GM12878 (cell line): ENCODE data around the gene MIS12. TPM values are rescaled to one million over a fixed set of nuclear protein-coding genes. Genes with fewer than 3 reads are reported as not detected.

Experiments used
- ATAC-seq: fragments of 200-7000 bp; cut with Tn5 transposase; 3 replicates; pipeline ENCODE4 v1.9.1; 2020; ENCODE audit warnings: mild to moderate bottlenecking, moderate library complexity
- BruUV-seq: library from RNA; stranded (reverse); fragments of 400-500 nt; replicated peaks from 2 replicates; lab custom pipeline; 2021; lab: Mats Ljungman, UMichigan
- CTCF ChIA-PET: fragments of 300-600 bp; sonication (Branson Sonifier 250); formaldehyde crosslinking; extraction: SDS; loops from one replicate; lab custom pipeline; 2021; ENCODE audit warnings: inconsistent platforms; lab: Yijun Ruan, JAX
- POLR2A ChIA-PET: fragments of 350-600 bp; formaldehyde crosslinking; extraction: SDS; loops from one replicate; lab custom pipeline; 2021; ENCODE audit warnings: inconsistent platforms; lab: Charles Lee
- RAD21 ChIA-PET: fragments of 300-600 bp; sonication (Branson Sonifier 250); formaldehyde crosslinking; loops from one replicate; lab custom pipeline; 2023; ENCODE audit warnings: antibody characterized with exemption; ENCODE audit not compliant: unreplicated experiment; lab: Charles Lee
- SMC1A ChIA-PET: fragments of 300-600 bp; sonication (Branson Sonifier 250); formaldehyde crosslinking; loops from one replicate; lab custom pipeline; 2023; ENCODE audit not compliant: unreplicated experiment, uncharacterized antibody; lab: Charles Lee
- DNase-seq: peaks from one replicate; pipeline ENCODE4 v3.0.0-alpha.2; 2011; ENCODE audit warnings: low read depth, low spot score
- FAIRE-seq: peaks from 3 replicates; lab custom pipeline; 2011; peaks lifted over from hg19 to GRCh38; lab: Jason Lieb, UNC
- H2AFZ ChIP-seq: 2 replicates; pipeline ENCODE4 v1.6.0; 2011; ENCODE audit warnings: low read depth, low read length, control low read depth; ENCODE audit not compliant: control insufficient read depth
- H3K27ac ChIP-seq: 2 replicates; pipeline ENCODE4 v1.5.1; 2011; ENCODE audit warnings: control low read depth; ENCODE audit not compliant: control insufficient read depth, insufficient read depth
- H3K27me3 ChIP-seq, 2 experiments: replicated peaks in 1 of 2; 2 replicates each; pipeline versions ENCODE4 v1.6.0 to v1.6.1; 2011; ENCODE audit warnings: low read length in 1 of 2; ENCODE audit not compliant: control insufficient read depth in 2 of 2, insufficient read depth in 2 of 2
- H3K36me3 ChIP-seq, 2 experiments: 2 replicates each; pipeline ENCODE4 v1.5.1; 2011; ENCODE audit warnings: low read length in 1 of 2; ENCODE audit not compliant: control insufficient read depth in 2 of 2, insufficient read depth in 2 of 2
- H3K4me1 ChIP-seq: 2 replicates; pipeline ENCODE4 v1.6.1; 2011; ENCODE audit warnings: mild to moderate bottlenecking, low read length, moderate library complexity, mixed read lengths; ENCODE audit not compliant: control insufficient read depth, insufficient read depth
- H3K4me2 ChIP-seq: 2 replicates; pipeline ENCODE4 v1.6.0; 2011; ENCODE audit warnings: control low read depth; ENCODE audit not compliant: control insufficient read depth, insufficient read depth
- H3K4me3 ChIP-seq: fragments of 200-600 bp; sonication (generic); 2 replicates; pipeline ENCODE4 v1.5.1; 2016
- H3K79me2 ChIP-seq: 2 replicates; pipeline ENCODE4 v1.6.0; 2011; ENCODE audit warnings: low read length; ENCODE audit not compliant: control insufficient read depth, insufficient read depth
- H3K9ac ChIP-seq: 2 replicates; pipeline ENCODE4 v1.8.0; 2011; ENCODE audit warnings: low read length, control low read depth, mixed read lengths; ENCODE audit not compliant: control insufficient read depth, insufficient read depth
- H3K9me3 ChIP-seq: replicated peaks from 3 replicates; pipeline ENCODE4 v1.5.1; 2011; ENCODE audit warnings: mild to moderate bottlenecking, low read length; ENCODE audit not compliant: control insufficient read depth, insufficient read depth
- H4K20me1 ChIP-seq: 2 replicates; pipeline ENCODE4 v1.6.0; 2011; ENCODE audit not compliant: control insufficient read depth, insufficient read depth
- ATF7 ChIP-seq: fragments of 450-650 bp; IDR thresholded peaks from 2 replicates; pipeline ENCODE4 v1.6.1; 2016; ENCODE audit warnings: low read depth, mild to moderate bottlenecking
- BHLHE40 ChIP-seq, 2 experiments: fragments of 450-650 bp in 1 of 2; IDR thresholded peaks; 2 replicates each; pipeline ENCODE4 v1.6.1; 2011 to 2017; ENCODE audit warnings: low read depth in 2 of 2, borderline replicate concordance in 1 of 2, improper control_type of control experiment in 1 of 2, low read length in 1 of 2, mild to moderate bottlenecking in 1 of 2
- CBX3 ChIP-seq: fragments of 200-600 bp; sonication (generic); IDR thresholded peaks from 2 replicates; pipeline ENCODE4 v1.6.1; 2016; ENCODE audit warnings: low read depth, borderline replicate concordance
- CREB1 ChIP-seq: IDR thresholded peaks from 2 replicates; pipeline ENCODE4 v1.6.1; 2012; ENCODE audit warnings: low read depth, mild to moderate bottlenecking, inconsistent platforms
- DPF2 ChIP-seq: fragments of 450-650 bp; IDR thresholded peaks from 2 replicates; pipeline ENCODE4 v1.6.1; 2017; ENCODE audit warnings: mild to moderate bottlenecking
- GATAD2B ChIP-seq: fragments of 450-650 bp; conservative IDR thresholded peaks from 2 replicates; pipeline ENCODE4 v1.6.1; 2017; ENCODE audit warnings: low read depth, mild to moderate bottlenecking, moderate library complexity
- HCFC1 ChIP-seq: fragments of 150-350 bp; IDR thresholded peaks from 2 replicates; pipeline ENCODE4 v1.6.1; 2014; ENCODE audit warnings: low read length
- HDAC6 ChIP-seq: fragments of 200-600 bp; sonication (generic); IDR thresholded peaks from one replicate; pipeline ENCODE4 v1.8.0; 2017; ENCODE audit warnings: antibody characterized with exemption; ENCODE audit not compliant: unreplicated experiment
- KAT2A ChIP-seq: conservative IDR thresholded peaks from 2 replicates; pipeline ENCODE4 v1.6.1; 2011; ENCODE audit warnings: low read depth, low read length; ENCODE audit not compliant: control insufficient read depth
- NBN ChIP-seq: fragments of 450-650 bp; IDR thresholded peaks from 2 replicates; pipeline ENCODE4 v1.6.1; 2016
- NRF1 ChIP-seq: conservative IDR thresholded peaks from 2 replicates; pipeline ENCODE4 v1.6.1; 2011; ENCODE audit warnings: mild to moderate bottlenecking, low read depth, low read length, improper control_type of control experiment
- POLR2AphosphoS2 ChIP-seq: IDR thresholded peaks from 2 replicates; pipeline ENCODE4 v1.6.1; 2011; ENCODE audit warnings: low read depth, mild to moderate bottlenecking, low read length, improper control_type of control experiment, moderate library complexity
- RAD21 ChIP-seq: IDR thresholded peaks from 2 replicates; pipeline ENCODE4 v1.6.1; 2011; ENCODE audit warnings: mild to moderate bottlenecking, low read depth, low read length, moderate library complexity; ENCODE audit not compliant: insufficient read depth
- RAD51 ChIP-seq: fragments of 450-650 bp; IDR thresholded peaks from 2 replicates; pipeline ENCODE4 v1.6.1; 2016; ENCODE audit warnings: moderate library complexity, mild to moderate bottlenecking, inconsistent platforms
- RUNX3 ChIP-seq: IDR thresholded peaks from 2 replicates; pipeline ENCODE4 v1.6.1; 2012; ENCODE audit warnings: low read length, inconsistent platforms
- SMARCA5 ChIP-seq: fragments of 450-650 bp; IDR thresholded peaks from 2 replicates; pipeline ENCODE4 v1.6.1; 2017; ENCODE audit warnings: mild to moderate bottlenecking
- STAT3 ChIP-seq: IDR thresholded peaks from 2 replicates; pipeline ENCODE4 v1.6.1; 2011; ENCODE audit warnings: low read depth, low read length, improper control_type of control experiment
- SUZ12 ChIP-seq: fragments of 200-600 bp; sonication (generic); IDR thresholded peaks from one replicate; pipeline ENCODE4 v1.6.1; 2018; ENCODE audit warnings: antibody characterized with exemption, mild to moderate bottlenecking; ENCODE audit not compliant: unreplicated experiment
- WGBS: methylation state at CpG from one replicate; pipeline ENCODE4 v1.1.6; 2016; ENCODE audit warnings: low lambda C conversion rate; ENCODE audit not compliant: insufficient replicate concordance, insufficient coverage; ENCODE audit errors: missing lambda C conversion rate; 5-methylcytosine and 5-hydroxymethylcytosine counted together
- in situ Hi-C: fragments of 300-500 bp; cut with MboI; formaldehyde crosslinking; loops from 9 replicates; pipeline ENCODE4 v1.14.3; 2018; ENCODE audit warnings: mixed read lengths
- intact Hi-C: fragments of 100-400 bp; cut with micrococcal nuclease; formaldehyde crosslinking; loops from one replicate; pipeline ENCODE4 v1.14.2; 2022; ENCODE audit not compliant: unreplicated experiment
- polyA plus RNA-seq, 11 experiments: library from polyadenylated mRNA; depleted of rRNA in 4 of 11; unstranded in 6 of 11; stranded (reverse) in 5 of 11; fragments of >200 nt; fragmentation: Nextera tagmentation in 4 of 11; fragmentation: Illumina TruSeq in 1 of 11; extraction: Ambion mirVana in 4 of 11; extraction: Trizol in 1 of 11; gene quantifications; 1 replicate in 1 of 11; 2 replicates in 10 of 11; pipeline versions ENCODE4 v1.2.1 to v1.2.3, GENCODE V29; 2011 to 2016; ENCODE audit warnings: inconsistent platforms in 2 of 11, missing spikeins in 2 of 11, low read depth in 1 of 11
- total RNA-seq, 4 experiments: library from RNA; depleted of rRNA in 3 of 4; stranded (reverse); fragments of >200 nt in 3 of 4; fragmentation: Illumina TruSeq in 1 of 4; extraction: Trizol in 1 of 4; gene quantifications; 2 replicates each; pipeline versions ENCODE4 v1.2.1 to v1.2.3, GENCODE V29; 2013 to 2021

MIS12 gene
- total and polyA plus RNA-seq, 10 of the 15 experiments (the other 5 are each of a cell fraction or from before 2014, with no cell fraction given) = 19.8 to 34.2 (median 25.0) TPM

- ChIA-PET POLR2A (no interaction called here), SMC1A (no interaction called here), CTCF (no interaction called here), RAD21 (no interaction called here)
- no peaks in the 10 kb centered on the region for H3K4me1 ChIP-seq
- no TSS peak for BruUV-seq
- no peaks in the 10 kb centered on the region for H4K20me1 ChIP-seq
- in situ Hi-C loops = no loop called here
- H3K9ac ChIP-seq = no peak overlapping the region
- no peaks in the 10 kb centered on the region for H3K36me3 ChIP-seq
- WGBS = 83% methylated on average over 38 of the region's 44 CpGs
- intact Hi-C loops = no loop called here
- H3K4me2 ChIP-seq = peak overlapping the region; percentile 76
- no peak overlapping the region for H3K4me3 ChIP-seq
- H3K27ac ChIP-seq = no peak overlapping the region
- ATAC-seq (no peak), FAIRE-seq (no peak), DNase-seq (no peak)
- peaks cover 0 to 2% of the 10 kb centered on the region in 2 experiments; a peak in 2 of 4 replicates for H3K27me3 ChIP-seq
- no peak overlapping the region for H2AFZ ChIP-seq
- H3K79me2 ChIP-seq = no peaks in the 10 kb centered on the region
- H3K9me3 ChIP-seq = no peaks in the 10 kb centered on the region
- TF ChIP-seq POLR2AphosphoS2 (no peak), SUZ12 (no peak), STAT3 (no peak), HDAC6 (no peak), CREB1 (no peak), RAD51 (no peak), CBX3 (no peak), GATAD2B (no peak), RUNX3 (no peak), DPF2 (no peak), NRF1 (no peak), RAD21 (no peak), BHLHE40 (IDR thresholded peaks at IDR 0.05; ENCODE audit: borderline replicate concordance in 1 of 2, low read depth in 2 of 2, low read length in 1 of 2) (no peak), ATF7 (no peak), KAT2A (no peak), SMARCA5 (no peak), NBN (no peak), HCFC1 (no peak)
Measured at GRCh38 chr17:5499476-5500231, 13.3 kb downstream of the MIS12 start.
